Right lobe of liver (tissue), 4 donors: Measurements from ENCODE around the gene TNFRSF14.

ENCODE experiments used
- CTCF ChIP-seq, 4 donors: fragments of 200-600 bp in 3 of 4; fragments of 450-650 bp in 1 of 4; IDR thresholded peaks; one replicate each; pipeline versions ENCODE4 v1.5.1 to v1.8.0; 2016 to 2022; ENCODE audit warnings: antibody characterized with exemption in 4 of 4, mild to moderate bottlenecking in 2 of 4
- POLR2A ChIP-seq: fragments of 450-650 bp; IDR thresholded peaks from one replicate; pipeline ENCODE4 v1.6.1; 2017; ENCODE audit warnings: antibody characterized with exemption, mild to moderate bottlenecking
- donor health status: DM: no; HTN: no; CAD: no.
- donor health status: DM: no; HTN: no; CAD: no.
- donor health status: DM: no; HTN: yes; CAD: no.

- TF ChIP-seq POLR2A (no peak), CTCF (IDR thresholded peaks at IDR 0.05) (peak; percentile 40 to 54 (median 47))
Measured at GRCh38 chr1:2554621-2555387, 1.4 kb upstream of the TNFRSF14 start.
